ENCODE data around the gene ABR. TPM values are rescaled to one million over a fixed set of nuclear protein-coding genes. Genes with fewer than 3 reads are reported as not detected.

Gene ABR
- total RNA-seq, 1 experiment from 2014 or later = 172 TPM

DNA sequence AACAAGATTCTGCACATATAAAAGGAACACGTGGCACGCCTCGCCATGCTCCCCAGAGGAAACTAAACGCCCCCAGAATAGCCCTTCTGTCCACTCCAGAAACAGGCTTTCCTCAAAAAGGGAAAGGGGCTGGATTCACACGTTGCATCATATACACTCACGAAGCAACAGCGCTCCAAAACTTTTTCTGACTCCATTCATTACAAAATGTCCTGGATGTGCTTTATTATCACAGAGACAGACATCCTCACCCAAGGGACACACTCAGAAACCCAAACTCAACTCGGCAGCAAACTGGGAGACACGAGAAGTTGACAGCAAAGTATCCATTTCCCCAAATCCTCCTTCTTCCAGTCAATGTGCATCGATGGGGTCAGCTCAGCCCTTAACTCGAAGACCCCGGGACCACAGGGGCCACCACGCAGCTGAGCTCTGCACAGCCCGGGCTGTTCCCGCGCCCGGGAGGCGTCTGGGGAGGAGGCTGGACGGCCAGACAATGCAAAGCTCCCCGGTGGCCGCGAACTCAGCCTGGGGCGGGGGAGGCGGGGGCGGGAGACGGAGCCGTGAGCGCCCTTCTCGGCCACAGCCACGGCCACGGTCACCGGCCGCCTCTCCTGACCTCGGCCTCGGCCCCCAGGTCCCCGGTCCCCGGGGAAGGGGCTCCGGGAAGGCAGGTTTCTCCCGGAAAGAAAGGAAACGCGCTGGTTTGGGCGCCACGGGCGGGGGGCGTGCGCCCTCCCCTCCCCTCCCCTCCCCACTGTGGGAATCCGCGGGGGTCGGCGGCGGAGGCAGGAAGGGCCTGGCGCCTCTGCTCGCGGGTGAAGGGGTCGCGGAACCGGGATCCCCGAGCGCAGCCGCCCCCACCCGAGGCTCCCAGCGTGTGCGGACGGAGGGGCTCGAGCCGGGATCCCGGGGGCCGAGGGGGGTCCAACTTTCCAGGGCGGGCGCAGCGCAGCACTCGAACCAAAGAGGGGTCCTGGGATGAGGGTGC lies 201.4 kb downstream of the ABR start:
- H3K4me3 ChIP-seq (ENCODE audit: low read depth in 2 of 2, low read length in 2 of 2) = peak overlapping the region; percentile 69 to 83
- no peaks in the 10 kb centered on the region; the same call in none of the 2 replicates for H3K36me3 ChIP-seq (ENCODE audit: control insufficient read depth, insufficient read depth, low read length)
- no peaks in the 10 kb centered on the region for H3K9me3 ChIP-seq (ENCODE audit: control insufficient read depth, insufficient read depth, low read depth, low read length)
- ChIA-PET POLR2A (interaction anchor here (0.6 to 0.7 kb wide), 2 partner anchors 98 to 128 kb away, joined by 3 to 6 read pairs; no protein-coding TSS in a partner anchor), CTCF (no interaction called here)
- intact Hi-C loops (cut with micrococcal nuclease; ENCODE audit: unreplicated experiment) (no loop called here), in situ Hi-C loops (cut with HindIII; ENCODE audit: low pct_unique_long_range_greater_than_20kb, low sequenced_read_pairs) (no loop called here)
- DNase-seq (ENCODE audit: low read depth, low spot score) (no peak), ATAC-seq (peak; percentile 13; the same call in 1 of the 2 replicates)
- no peaks in the 10 kb centered on the region for H3K27me3 ChIP-seq (ENCODE audit: control insufficient read depth, insufficient read depth, low read length)
- TF ChIP-seq, protein P1, sequence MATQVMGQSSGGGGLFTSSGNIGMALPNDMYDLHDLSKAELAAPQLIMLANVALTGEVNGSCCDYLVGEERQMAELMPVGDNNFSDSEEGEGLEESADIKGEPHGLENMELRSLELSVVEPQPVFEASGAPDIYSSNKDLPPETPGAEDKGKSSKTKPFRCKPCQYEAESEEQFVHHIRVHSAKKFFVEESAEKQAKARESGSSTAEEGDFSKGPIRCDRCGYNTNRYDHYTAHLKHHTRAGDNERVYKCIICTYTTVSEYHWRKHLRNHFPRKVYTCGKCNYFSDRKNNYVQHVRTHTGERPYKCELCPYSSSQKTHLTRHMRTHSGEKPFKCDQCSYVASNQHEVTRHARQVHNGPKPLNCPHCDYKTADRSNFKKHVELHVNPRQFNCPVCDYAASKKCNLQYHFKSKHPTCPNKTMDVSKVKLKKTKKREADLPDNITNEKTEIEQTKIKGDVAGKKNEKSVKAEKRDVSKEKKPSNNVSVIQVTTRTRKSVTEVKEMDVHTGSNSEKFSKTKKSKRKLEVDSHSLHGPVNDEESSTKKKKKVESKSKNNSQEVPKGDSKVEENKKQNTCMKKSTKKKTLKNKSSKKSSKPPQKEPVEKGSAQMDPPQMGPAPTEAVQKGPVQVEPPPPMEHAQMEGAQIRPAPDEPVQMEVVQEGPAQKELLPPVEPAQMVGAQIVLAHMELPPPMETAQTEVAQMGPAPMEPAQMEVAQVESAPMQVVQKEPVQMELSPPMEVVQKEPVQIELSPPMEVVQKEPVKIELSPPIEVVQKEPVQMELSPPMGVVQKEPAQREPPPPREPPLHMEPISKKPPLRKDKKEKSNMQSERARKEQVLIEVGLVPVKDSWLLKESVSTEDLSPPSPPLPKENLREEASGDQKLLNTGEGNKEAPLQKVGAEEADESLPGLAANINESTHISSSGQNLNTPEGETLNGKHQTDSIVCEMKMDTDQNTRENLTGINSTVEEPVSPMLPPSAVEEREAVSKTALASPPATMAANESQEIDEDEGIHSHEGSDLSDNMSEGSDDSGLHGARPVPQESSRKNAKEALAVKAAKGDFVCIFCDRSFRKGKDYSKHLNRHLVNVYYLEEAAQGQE (IDR thresholded peaks at IDR 0.05; ENCODE audit: insufficient read depth in 1 of 2, low read depth in 2 of 2, low read length in 1 of 2) = no peak
- TF ChIP-seq, protein P2, sequence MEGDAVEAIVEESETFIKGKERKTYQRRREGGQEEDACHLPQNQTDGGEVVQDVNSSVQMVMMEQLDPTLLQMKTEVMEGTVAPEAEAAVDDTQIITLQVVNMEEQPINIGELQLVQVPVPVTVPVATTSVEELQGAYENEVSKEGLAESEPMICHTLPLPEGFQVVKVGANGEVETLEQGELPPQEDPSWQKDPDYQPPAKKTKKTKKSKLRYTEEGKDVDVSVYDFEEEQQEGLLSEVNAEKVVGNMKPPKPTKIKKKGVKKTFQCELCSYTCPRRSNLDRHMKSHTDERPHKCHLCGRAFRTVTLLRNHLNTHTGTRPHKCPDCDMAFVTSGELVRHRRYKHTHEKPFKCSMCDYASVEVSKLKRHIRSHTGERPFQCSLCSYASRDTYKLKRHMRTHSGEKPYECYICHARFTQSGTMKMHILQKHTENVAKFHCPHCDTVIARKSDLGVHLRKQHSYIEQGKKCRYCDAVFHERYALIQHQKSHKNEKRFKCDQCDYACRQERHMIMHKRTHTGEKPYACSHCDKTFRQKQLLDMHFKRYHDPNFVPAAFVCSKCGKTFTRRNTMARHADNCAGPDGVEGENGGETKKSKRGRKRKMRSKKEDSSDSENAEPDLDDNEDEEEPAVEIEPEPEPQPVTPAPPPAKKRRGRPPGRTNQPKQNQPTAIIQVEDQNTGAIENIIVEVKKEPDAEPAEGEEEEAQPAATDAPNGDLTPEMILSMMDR (IDR thresholded peaks at IDR 0.05) = no peak
- TF ChIP-seq SIN3A (IDR thresholded peaks at IDR 0.05; ENCODE audit: borderline replicate concordance, insufficient read depth, low read depth, low read length) = no peak
- H3K4me1 ChIP-seq (ENCODE audit: control insufficient read depth, insufficient read depth, low read length) = peaks cover 22% of the 10 kb centered on the region
- peak overlapping the region; percentile 93 for H3K27ac ChIP-seq (ENCODE audit: low read length)
- BruUV-seq (replicated peaks) = no TSS peak

DNA sequence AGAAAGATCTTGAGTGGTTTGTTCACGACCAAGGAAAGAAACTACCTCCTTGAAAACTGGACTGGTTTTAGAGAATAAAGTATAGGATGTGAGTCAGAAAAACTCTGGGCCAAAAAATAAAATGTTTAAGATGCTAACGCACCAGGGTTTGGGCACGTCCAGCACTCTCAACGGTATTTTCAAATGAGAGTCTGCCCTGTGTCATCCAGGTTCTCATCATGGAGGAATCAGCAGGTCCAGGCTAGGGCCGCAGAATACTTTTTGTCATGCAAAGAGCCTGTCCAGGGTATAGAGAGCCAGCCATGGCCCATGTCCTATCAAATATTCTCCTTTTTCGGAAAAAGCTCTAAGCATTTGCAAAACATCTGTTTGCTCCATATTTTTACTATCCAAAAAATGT lies 202.6 kb downstream of the ABR start:
- Histone ChIP-seq H3K36me3 (ENCODE audit: control insufficient read depth, insufficient read depth, low read length) (no peaks in the 10 kb centered on the region; the same call in none of the 2 replicates), H3K27me3 (ENCODE audit: control insufficient read depth, insufficient read depth, low read length) (no peaks in the 10 kb centered on the region), H3K4me1 (ENCODE audit: control insufficient read depth, insufficient read depth, low read length) (peaks cover 31% of the 10 kb centered on the region), H3K9me3 (ENCODE audit: control insufficient read depth, insufficient read depth, low read depth, low read length) (no peaks in the 10 kb centered on the region), H3K4me3 (ENCODE audit: low read depth in 2 of 2, low read length in 2 of 2) (peak overlapping the region; percentile 69 to 83), H3K27ac (ENCODE audit: low read length) (peak overlapping the region; percentile 93)
- ATAC-seq = no peak
- POLR2A ChIA-PET = no interaction called here
- CTCF ChIA-PET = no interaction called here
- in situ Hi-C loops (cut with HindIII; ENCODE audit: low pct_unique_long_range_greater_than_20kb, low sequenced_read_pairs) = no loop called here
- TF ChIP-seq POLR2AphosphoS5 (IDR thresholded peaks at IDR 0.05; ENCODE audit: low read depth, low read length) (no peak), SIN3A (IDR thresholded peaks at IDR 0.05; ENCODE audit: borderline replicate concordance, insufficient read depth, low read depth, low read length) (no peak), TCF7L2 (IDR thresholded peaks at IDR 0.05; ENCODE audit: low read depth, low read length) (no peak)
- TF ChIP-seq, protein P1 (IDR thresholded peaks at IDR 0.05; ENCODE audit: insufficient read depth in 1 of 2, low read depth in 2 of 2, low read length in 1 of 2) = no peak
- TF ChIP-seq, protein P2 (IDR thresholded peaks at IDR 0.05) = no peak
- DNase-seq (ENCODE audit: low read depth, low spot score) = no peak
- BruUV-seq (replicated peaks) = TSS peak; percentile 71
- intact Hi-C loops (cut with micrococcal nuclease; ENCODE audit: unreplicated experiment) = no loop called here
